HEK293T (cell line): Measurements from ENCODE around the gene USP22.

Source experiments
- ELF4 ChIP-seq: fragments of 450-650 bp; IDR thresholded peaks from 2 replicates; pipeline ENCODE4 v1.6.1; 2017; ENCODE audit warnings: antibody characterized with exemption
- NFRKB ChIP-seq: fragments of 450-650 bp; IDR thresholded peaks from 2 replicates; pipeline ENCODE4 v1.6.1; 2016; ENCODE audit warnings: mild to moderate bottlenecking, moderate library complexity
- SP1 ChIP-seq: fragments of 450-650 bp; IDR thresholded peaks from 2 replicates; pipeline ENCODE4 v1.6.1; 2017
- TARDBP ChIP-seq: fragments of 450-650 bp; IDR thresholded peaks from 2 replicates; pipeline ENCODE4 v1.6.1; 2016

DNA sequence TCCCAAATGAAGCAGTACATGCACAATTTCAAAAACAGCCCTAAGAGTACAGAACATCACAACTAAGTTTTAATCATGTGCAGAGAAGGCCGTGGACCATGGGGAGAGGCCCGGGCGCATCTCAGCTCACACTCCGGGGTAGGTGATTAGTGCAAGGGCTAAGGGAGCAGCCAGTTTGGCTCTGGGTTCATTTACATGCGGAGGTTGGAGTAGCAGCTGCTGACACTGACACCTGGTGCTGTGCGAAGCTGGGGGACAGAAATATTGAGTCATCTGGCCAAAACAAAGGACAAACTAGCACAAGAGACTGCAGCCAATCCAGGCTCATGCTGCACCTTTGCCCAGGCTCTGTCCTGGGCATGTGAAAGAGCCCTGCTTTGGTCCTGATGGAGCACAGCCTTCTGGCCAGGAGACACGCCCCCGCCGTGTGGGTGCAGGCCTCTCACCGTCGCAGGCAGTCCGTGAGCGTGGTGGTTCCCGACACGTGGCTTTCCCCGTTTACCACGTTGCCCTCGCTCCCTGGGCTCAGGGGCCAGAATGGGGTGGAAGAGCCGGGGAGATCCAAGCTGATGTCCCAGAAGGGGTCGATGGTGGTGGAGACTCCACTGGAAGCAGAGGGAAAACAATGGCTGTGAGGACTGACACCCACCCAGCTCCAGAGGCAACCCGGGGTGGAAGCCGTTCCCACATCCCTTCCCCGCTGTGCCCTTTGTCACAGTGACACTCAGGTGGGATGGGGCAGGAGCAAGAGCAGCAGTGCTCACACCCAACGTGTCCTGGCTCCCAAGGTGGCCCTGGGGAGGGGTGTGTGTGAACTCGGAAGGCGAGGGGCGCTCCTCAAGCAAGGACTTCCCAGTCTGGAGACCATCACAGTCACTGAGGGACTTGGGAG, 31.9 kb downstream of the USP22 start:
- TF ChIP-seq TARDBP (no peak), SP1 (no peak), NFRKB (no peak), ELF4 (no peak)
